ENCODE data around the gene PTAFR. TPM values are rescaled to one million over a fixed set of nuclear protein-coding genes. Genes with fewer than 3 reads are reported as not detected.
A peak's percentile ranks its signal among the peaks of the same experiment; 100 is the strongest.

Gene PTAFR
- polyA plus RNA-seq, 2 of the 4 experiments (the other 2 are of a cell fraction) = 0.17 to 0.58 TPM

GRCh38 chr1:28127617-28128257, 48.8 kb downstream of the PTAFR start:
- Histone ChIP-seq H3K9me3 (no peaks in the 10 kb centered on the region), H3K27ac (peak overlapping the region in 1 of 2 experiments; percentile 33; a peak in 2 of 6 replicates), H3K4me1 (peaks cover 18% of the 10 kb centered on the region), H3K4me2 (no peak overlapping the region), H3K4me3 (no peak overlapping the region)
- no peak for FAIRE-seq
- DNase-seq (ENCODE audit: low read depth in 1 of 2, low spot score in 1 of 2) = no peak
- no peak for ATAC-seq
- TF ChIP-seq E2F6 (IDR thresholded peaks at IDR 0.05; ENCODE audit: borderline replicate concordance, low read depth) (no peak), JUNB (IDR thresholded peaks at IDR 0.05) (no peak), JUN (IDR thresholded peaks at IDR 0.05) (no peak), HOXA7 (CRISPR knock-in tag; IDR thresholded peaks at IDR 0.05) (no peak), EHMT2 (IDR thresholded peaks at IDR 0.05; ENCODE audit: low read depth) (no peak), USF2 (IDR thresholded peaks at IDR 0.05) (no peak)
- ChIA-PET POLR2A (no interaction called here), CTCF (no interaction called here)
- 58% methylated on average over 3 of the region's 3 CpGs for WGBS (ENCODE audit: missing lambda C conversion rate)

GRCh38 chr1:28126783-28127490, 49.6 kb downstream of the PTAFR start:
- WGBS (ENCODE audit: missing lambda C conversion rate) = 66% methylated on average over 5 of the region's 5 CpGs
- H3K4me1 ChIP-seq = peaks cover 21% of the 10 kb centered on the region
- TF ChIP-seq MYC (IDR thresholded peaks at IDR 0.05; ENCODE audit: borderline replicate concordance, low read length) = no peak
- no peak for TF ChIP-seq KDM5A (IDR thresholded peaks at IDR 0.05)
- TF ChIP-seq SMC3 (IDR thresholded peaks at IDR 0.05) = no peak
- TF ChIP-seq E2F6 (IDR thresholded peaks at IDR 0.05; ENCODE audit: borderline replicate concordance, low read depth) = no peak
- TF ChIP-seq JUNB (IDR thresholded peaks at IDR 0.05) = no peak
- no peak for TF ChIP-seq JUN (IDR thresholded peaks at IDR 0.05)
- no peak for TF ChIP-seq HOXA7 (CRISPR knock-in tag; IDR thresholded peaks at IDR 0.05)
- no peak for TF ChIP-seq NR3C1 (IDR thresholded peaks at IDR 0.05)
- TF ChIP-seq ZNF302 (CRISPR knock-in tag; IDR thresholded peaks at IDR 0.05) = no peak
- TF ChIP-seq RNF2 (IDR thresholded peaks at IDR 0.05; ENCODE audit: borderline replicate concordance, low read depth) = no peak
- no peak for TF ChIP-seq CTCF (IDR thresholded peaks at IDR 0.05)
- no peak for TF ChIP-seq ELK1 (IDR thresholded peaks at IDR 0.05; ENCODE audit: low read depth, low read length)
- no peak for TF ChIP-seq RCOR1 (IDR thresholded peaks at IDR 0.05; ENCODE audit: low read depth, low read length)
- TF ChIP-seq MAFK (IDR thresholded peaks at IDR 0.05; ENCODE audit: partially characterized antibody) = no peak
- peak overlapping the region in 1 of 2 experiments; percentile 33; a peak in 1 of 6 replicates for H3K27ac ChIP-seq
- ChIA-PET CTCF (interaction anchor here (1.2 kb wide), 1 partner anchor 82 kb away, joined by 3 read pairs; no protein-coding TSS in a partner anchor), POLR2A (no interaction called here)
- FAIRE-seq (no peak), ATAC-seq (no peak), DNase-seq (ENCODE audit: low read depth in 1 of 2, low spot score in 1 of 2) (no peak)
- no peak overlapping the region for H3K4me2 ChIP-seq
- H3K4me3 ChIP-seq = no peak overlapping the region
- H3K9me3 ChIP-seq = no peaks in the 10 kb centered on the region

Data from A549 (cell line).